Tibial nerve (tissue), 3 donors: Measurements from ENCODE around the gene OR2C1.

Experiments used
- POLR2A ChIP-seq, 2 donors: fragments of 450-650 bp; IDR thresholded peaks; one replicate each; pipeline ENCODE4 v1.6.1; 2017; ENCODE audit warnings: antibody characterized with exemption in 2 of 2, mild to moderate bottlenecking in 2 of 2, moderate library complexity in 2 of 2
- TF ChIP-seq, protein P1 (sequence below), 5 experiments: fragments of 200-600 bp in 3 of 5; fragments of 450-650 bp in 2 of 5; sonication (generic) in 3 of 5; IDR thresholded peaks; one replicate each; pipeline ENCODE4 v1.5.1; 2016 to 2019; ENCODE audit warnings: antibody characterized with exemption in 5 of 5, mild to moderate bottlenecking in 3 of 5, moderate library complexity in 2 of 5

- TF ChIP-seq POLR2A (IDR thresholded peaks at IDR 0.05), result no peak
- TF ChIP-seq, protein P1, sequence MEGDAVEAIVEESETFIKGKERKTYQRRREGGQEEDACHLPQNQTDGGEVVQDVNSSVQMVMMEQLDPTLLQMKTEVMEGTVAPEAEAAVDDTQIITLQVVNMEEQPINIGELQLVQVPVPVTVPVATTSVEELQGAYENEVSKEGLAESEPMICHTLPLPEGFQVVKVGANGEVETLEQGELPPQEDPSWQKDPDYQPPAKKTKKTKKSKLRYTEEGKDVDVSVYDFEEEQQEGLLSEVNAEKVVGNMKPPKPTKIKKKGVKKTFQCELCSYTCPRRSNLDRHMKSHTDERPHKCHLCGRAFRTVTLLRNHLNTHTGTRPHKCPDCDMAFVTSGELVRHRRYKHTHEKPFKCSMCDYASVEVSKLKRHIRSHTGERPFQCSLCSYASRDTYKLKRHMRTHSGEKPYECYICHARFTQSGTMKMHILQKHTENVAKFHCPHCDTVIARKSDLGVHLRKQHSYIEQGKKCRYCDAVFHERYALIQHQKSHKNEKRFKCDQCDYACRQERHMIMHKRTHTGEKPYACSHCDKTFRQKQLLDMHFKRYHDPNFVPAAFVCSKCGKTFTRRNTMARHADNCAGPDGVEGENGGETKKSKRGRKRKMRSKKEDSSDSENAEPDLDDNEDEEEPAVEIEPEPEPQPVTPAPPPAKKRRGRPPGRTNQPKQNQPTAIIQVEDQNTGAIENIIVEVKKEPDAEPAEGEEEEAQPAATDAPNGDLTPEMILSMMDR (IDR thresholded peaks at IDR 0.05), result no peak
Measured at GRCh38 chr16:3311496-3311895, 44.2 kb upstream of the OR2C1 start.
